BLaER1 treated with 17β-estradiol and CSF1 and Interleukin-3, amounts not matched to agents 10 nM and 100 nM (cell line): Measurements from ENCODE around the gene APEX1.
"Not testable (repeated sequence)": the region's sequence is repeated elsewhere in the genome, so short reads cannot be mapped to it uniquely, and the experiment has no call there.

ENCODE experiments used
- H3K27ac ChIP-seq, 11 experiments: shearing (Covaris generic); formaldehyde crosslinking; 2 replicates each; pipeline ENCODE4 v1.8.1; 2022
- H3K27me3 ChIP-seq, 11 experiments: shearing (Covaris generic); formaldehyde crosslinking; 2 replicates each; pipeline ENCODE4 v1.8.1; 2022
- H3K36me3 ChIP-seq, 11 experiments: shearing (Covaris generic); formaldehyde crosslinking; 2 replicates each; pipeline ENCODE4 v1.8.1; 2022
- H3K4me1 ChIP-seq, 10 experiments: shearing (Covaris generic); formaldehyde crosslinking; 2 replicates each; pipeline ENCODE4 v1.8.1; 2022
- H3K4me2 ChIP-seq, 11 experiments: shearing (Covaris generic); formaldehyde crosslinking; 2 replicates each; pipeline ENCODE4 v1.8.1; 2022
- H3K4me3 ChIP-seq, 10 experiments: shearing (Covaris generic); formaldehyde crosslinking; 2 replicates each; pipeline ENCODE4 v1.8.1; 2022
- H3K9ac ChIP-seq, 11 experiments: shearing (Covaris generic); formaldehyde crosslinking; 2 replicates each; pipeline ENCODE4 v1.8.1; 2022
- H3K9me3 ChIP-seq, 11 experiments: shearing (Covaris generic); formaldehyde crosslinking; replicated peaks in 1 of 11; 2 replicates each; pipeline ENCODE4 v1.8.1; 2022
- H4K20me1 ChIP-seq, 11 experiments: shearing (Covaris generic); formaldehyde crosslinking; 2 replicates each; pipeline ENCODE4 v1.8.1; 2022
- Cebpa-rat ChIP-seq, 11 experiments: shearing (Covaris generic); IDR thresholded peaks; 2 replicates each; pipeline ENCODE4 v1.8.1; 2022

The APEX1 gene

GRCh38 chr14:20440882-20441281 is 14.1 kb upstream of the APEX1 start:
- Histone ChIP-seq H3K27me3 (no peaks in the 10 kb centered on the region), H3K4me3 (no peak overlapping the region; a peak in 1 of 20 replicates), H3K4me1 (peaks cover 63 to 83% (median 67%) of the 10 kb centered on the region in 10 experiments), H3K4me2 (peak overlapping the region; percentile 56 to 82 (median 72)), H4K20me1 (no peaks in the 10 kb centered on the region), H3K9ac (no peak overlapping the region), H3K27ac (peak overlapping the region in 3 of 11 experiments; percentile 0 to 16 (median 1); a peak in 2 of 22 replicates), H3K36me3 (peaks cover 6 to 37% (median 32%) of the 10 kb centered on the region in 11 experiments), H3K9me3 (peaks cover 0 to 24% (median 11%) of the 10 kb centered on the region in 11 experiments; a peak in 16 of 22 replicates)
- no peak for TF ChIP-seq Cebpa-rat (IDR thresholded peaks at IDR 0.05)

- no peaks in the 10 kb centered on the region for H4K20me1 ChIP-seq
- peak overlapping the region; percentile 56 to 82 (median 72) for H3K4me2 ChIP-seq
- peak overlapping the region in 2 of 11 experiments; percentile 1 to 16; a peak in 1 of 22 replicates for H3K27ac ChIP-seq
- H3K9me3 ChIP-seq: peaks cover 0 to 24% (median 11%) of the 10 kb centered on the region in 11 experiments; a peak in 16 of 22 replicates
- TF ChIP-seq Cebpa-rat (IDR thresholded peaks at IDR 0.05): no peak
- peaks cover 12 to 43% (median 38%) of the 10 kb centered on the region in 11 experiments for H3K36me3 ChIP-seq
- H3K9ac ChIP-seq: no peak overlapping the region
- no peaks in the 10 kb centered on the region for H3K27me3 ChIP-seq
- no peak overlapping the region; a peak in 1 of 20 replicates for H3K4me3 ChIP-seq
- peaks cover 61 to 83% (median 67%) of the 10 kb centered on the region in 10 experiments for H3K4me1 ChIP-seq
These were observed 13.6 kb upstream of the APEX1 start for GRCh38 chr14:20441461-20441860.

GRCh38 chr14:20443650-20444049 is 11.4 kb upstream of the APEX1 start:
- H3K4me2 ChIP-seq: 0 out of 22 replicates have a peak overlapping the region, but pooled peaks of 1 of the 11 experiments have one; percentile 69
- H3K9me3 ChIP-seq: peaks cover 0 to 16% (median 7%) of the 10 kb centered on the region in 11 experiments; a peak in 15 of 22 replicates
- peaks cover 60 to 83% (median 65%) of the 10 kb centered on the region in 10 experiments for H3K4me1 ChIP-seq
- H3K27me3 ChIP-seq, H3K4me3 ChIP-seq, H3K27ac ChIP-seq, H4K20me1 ChIP-seq, H3K9ac ChIP-seq: not testable (repeated sequence)
- H3K36me3 ChIP-seq: peaks cover 34 to 65% (median 60%) of the 10 kb centered on the region in 11 experiments

GRCh38 chr14:20446889-20447288 is 8.1 kb upstream of the APEX1 start:
- Histone ChIP-seq H3K27me3 (no peaks in the 10 kb centered on the region), H3K9ac (no peak overlapping the region), H3K27ac (peak overlapping the region in 4 of 11 experiments; percentile 12 to 49 (median 24); a peak in 4 of 22 replicates), H3K4me2 (peak overlapping the region in 3 of 11 experiments; percentile 52 to 58 (median 56); a peak in 2 of 22 replicates), H4K20me1 (no peaks in the 10 kb centered on the region), H3K4me1 (peaks cover 42 to 57% (median 46%) of the 10 kb centered on the region in 10 experiments), H3K9me3 (peaks cover 0 to 16% (median 7%) of the 10 kb centered on the region in 11 experiments; a peak in 14 of 22 replicates), H3K4me3 (no peak overlapping the region), H3K36me3 (peaks cover 66 to 96% (median 92%) of the 10 kb centered on the region in 11 experiments)
- TF ChIP-seq Cebpa-rat (IDR thresholded peaks at IDR 0.05): no peak

- Histone ChIP-seq H3K4me2 (peak overlapping the region; percentile 88 to 98 (median 93)), H3K27ac (peak overlapping the region in 1 of 11 experiments; percentile 96; a peak in 3 of 22 replicates), H3K9ac (peak overlapping the region in 6 of 11 experiments; percentile 11 to 95 (median 92); a peak in 4 of 22 replicates), H4K20me1 (peaks cover 0 to 21% (median 12%) of the 10 kb centered on the region in 11 experiments; a peak in 12 of 22 replicates), H3K4me3 (peak overlapping the region in 5 of 10 experiments; percentile 81 to 95 (median 86); a peak in 6 of 20 replicates), H3K36me3 (peaks cover 66 to 78% (median 71%) of the 10 kb centered on the region in 11 experiments), H3K4me1 (peaks cover 42 to 59% (median 49%) of the 10 kb centered on the region in 10 experiments)
- not testable (repeated sequence) for H3K27me3 ChIP-seq, H3K9me3 ChIP-seq
These were observed 2.2 kb upstream of the APEX1 start for GRCh38 chr14:20452831-20453230.

GRCh38 chr14:20455355-20456300 is 602 bp downstream of the APEX1 start:
- Histone ChIP-seq H3K27ac (peak overlapping the region; percentile 90 to 97 (median 95)), H3K4me1 (peaks cover 56 to 68% (median 62%) of the 10 kb centered on the region in 10 experiments), H3K27me3 (no peaks in the 10 kb centered on the region), H3K9me3 (no peaks in the 10 kb centered on the region), H3K4me2 (peak overlapping the region; percentile 91 to 98 (median 94)), H4K20me1 (peaks cover 0 to 49% (median 26%) of the 10 kb centered on the region in 11 experiments; a peak in 15 of 22 replicates), H3K36me3 (peaks cover 61 to 75% (median 68%) of the 10 kb centered on the region in 11 experiments), H3K9ac (peak overlapping the region; percentile 91 to 98 (median 93)), H3K4me3 (peak overlapping the region; percentile 76 to 99 (median 84))
- TF ChIP-seq Cebpa-rat (IDR thresholded peaks at IDR 0.05): no peak

GRCh38 chr14:20456971-20457370 is 1.9 kb downstream of the APEX1 start:
- peaks cover 58 to 67% (median 63%) of the 10 kb centered on the region in 10 experiments for H3K4me1 ChIP-seq
- H3K27ac ChIP-seq: peak overlapping the region in 10 of 11 experiments; percentile 90 to 97 (median 96); a peak in 20 of 22 replicates
- peak overlapping the region; percentile 91 to 98 (median 93); a peak in 20 of 22 replicates for H3K9ac ChIP-seq
- H3K4me2 ChIP-seq: peak overlapping the region; percentile 91 to 98 (median 94)
- peak overlapping the region; percentile 76 to 99 (median 84) for H3K4me3 ChIP-seq
- H3K27me3 ChIP-seq: no peaks in the 10 kb centered on the region
- TF ChIP-seq Cebpa-rat (IDR thresholded peaks at IDR 0.05): no peak
- peaks cover 0 to 53% (median 28%) of the 10 kb centered on the region in 11 experiments; a peak in 15 of 22 replicates for H4K20me1 ChIP-seq
- H3K9me3 ChIP-seq: peaks cover 0 to under 1% (median 0%) of the 10 kb centered on the region in 11 experiments; a peak in 1 of 22 replicates
- peaks cover 48 to 62% (median 55%) of the 10 kb centered on the region in 11 experiments for H3K36me3 ChIP-seq

GRCh38 chr14:20458031-20458789 is 3.2 kb downstream of the APEX1 start:
- H3K27me3 ChIP-seq: no peaks in the 10 kb centered on the region
- peak overlapping the region; percentile 9 to 97 (median 95); a peak in 20 of 22 replicates for H3K27ac ChIP-seq
- H3K4me2 ChIP-seq: peak overlapping the region; percentile 91 to 98 (median 94)
- TF ChIP-seq Cebpa-rat (IDR thresholded peaks at IDR 0.05): no peak
- peaks cover 0 to 7% (median 0%) of the 10 kb centered on the region in 11 experiments; a peak in 3 of 22 replicates for H3K9me3 ChIP-seq
- peaks cover 0 to 53% (median 28%) of the 10 kb centered on the region in 11 experiments; a peak in 15 of 22 replicates for H4K20me1 ChIP-seq
- peaks cover 39 to 50% (median 44%) of the 10 kb centered on the region in 11 experiments for H3K36me3 ChIP-seq
- peaks cover 58 to 67% (median 64%) of the 10 kb centered on the region in 10 experiments for H3K4me1 ChIP-seq
- H3K9ac ChIP-seq: peak overlapping the region; percentile 53 to 98 (median 93); a peak in 20 of 22 replicates
- H3K4me3 ChIP-seq: peak overlapping the region; percentile 3 to 99 (median 82); a peak in 18 of 20 replicates
